ENCODE results near the gene LTV1.

DNA sequence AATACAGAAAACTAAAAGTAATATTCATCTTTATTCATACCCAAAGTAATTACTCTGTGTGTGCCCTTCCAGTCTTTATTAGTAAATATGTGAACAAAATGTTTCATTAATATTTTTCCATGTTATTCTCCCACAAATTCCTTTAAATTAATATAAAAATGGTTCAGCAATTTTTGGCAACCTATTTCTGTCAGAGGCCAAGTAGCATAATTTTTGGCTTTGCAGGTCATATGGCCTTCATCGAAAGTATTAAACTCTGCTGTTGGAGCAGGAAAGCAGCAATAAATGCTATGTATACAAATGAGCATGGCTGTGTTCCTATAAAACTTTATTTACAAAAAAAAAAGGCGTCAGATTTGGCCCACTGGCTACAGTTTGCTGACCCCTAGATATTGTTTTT is 37.3 kb downstream of the LTV1 start:
- TF ChIP-seq CTCF (IDR thresholded peaks at IDR 0.05; ENCODE audit: control extremely low read depth in 1 of 3, insufficient read depth in 1 of 3, low read depth in 1 of 3, low read length in 3 of 3) (no peak), RBBP5 (IDR thresholded peaks at IDR 0.05; ENCODE audit: borderline replicate concordance, low read depth, low read length) (no peak), EZH2 (IDR thresholded peaks at IDR 0.05; ENCODE audit: low read depth, low read length, severe bottlenecking) (no peak), USF2 (IDR thresholded peaks at IDR 0.05; ENCODE audit: low read length) (no peak), TEAD4 (IDR thresholded peaks at IDR 0.05; ENCODE audit: low read depth, low read length) (no peak), PHF8 (conservative IDR thresholded peaks at IDR 0.05; ENCODE audit: low read depth, low read length) (no peak), CBX5 (IDR thresholded peaks at IDR 0.05; ENCODE audit: low read depth, low read length) (no peak), EP300 (IDR thresholded peaks at IDR 0.05; ENCODE audit: borderline replicate concordance in 1 of 2, low read depth in 2 of 2, low read length in 2 of 2) (no peak), POLR2AphosphoS5 (IDR thresholded peaks at IDR 0.05; ENCODE audit: low read depth, low read length) (no peak), SIN3A (conservative IDR thresholded peaks at IDR 0.05 in 1 of 2, IDR thresholded peaks at IDR 0.05 in 1 of 2; ENCODE audit: low read depth in 1 of 2, low read length in 2 of 2) (no peak)

All from H1 (cell line).